ENCODE results near the gene SAMD4B. TPM values are rescaled to one million over a fixed set of nuclear protein-coding genes. Genes with fewer than 3 reads are reported as not detected.

Gene SAMD4B
- total and polyA plus RNA-seq, 9 of the 15 experiments (the other 6 are each of a cell fraction or from before 2014, with no cell fraction given) = 3.4 to 90.5 (median 38.0) TPM

- peak in 1 of 2 experiments; percentile 66; a peak in 2 of 4 replicates for TF ChIP-seq ZNF639 (CRISPR knock-in tag; conservative IDR thresholded peaks at IDR 0.05 in 1 of 2, IDR thresholded peaks at IDR 0.05 in 1 of 2)
- TF ChIP-seq MAFF (IDR thresholded peaks at IDR 0.05; ENCODE audit: low read length) = 0 out of 2 replicates have a peak, but pooled peaks have one; percentile 9
- no peak for TF ChIP-seq TCFL5 (CRISPR knock-in tag; conservative IDR thresholded peaks at IDR 0.05)
- TF ChIP-seq ZNF263 (CRISPR knock-in tag; IDR thresholded peaks at IDR 0.05; ENCODE audit: borderline replicate concordance) = no peak
- no peak for TF ChIP-seq HNRNPL (IDR thresholded peaks at IDR 0.05; ENCODE audit: low read depth, low read length)
- TF ChIP-seq MYC (IDR thresholded peaks at IDR 0.05; ENCODE audit: low read depth, low read length) = peak; percentile 95
- TF ChIP-seq MYC (CRISPR knock-in tag; IDR thresholded peaks at IDR 0.05; ENCODE audit: borderline replicate concordance, low read depth) = peak; percentile 84; the same call in 1 of the 2 replicates
- TF ChIP-seq ZNF24 (IDR thresholded peaks at IDR 0.05) = 0 out of 2 replicates have a peak, but pooled peaks have one; percentile 38
- peak; percentile 68 for TF ChIP-seq POLR2B (IDR thresholded peaks at IDR 0.05; ENCODE audit: low read depth, partially characterized antibody)
- peak; percentile 94 for TF ChIP-seq MTA3 (IDR thresholded peaks at IDR 0.05; ENCODE audit: borderline replicate concordance)
- TF ChIP-seq GABPB2 (CRISPR knock-in tag; conservative IDR thresholded peaks at IDR 0.05) = no peak
- TF ChIP-seq EZH2 (IDR thresholded peaks at IDR 0.05; ENCODE audit: borderline replicate concordance, low read depth, low read length) = no peak
- peak; percentile 3 for TF ChIP-seq FOS (IDR thresholded peaks at IDR 0.05; ENCODE audit: extremely low read depth, insufficient read length)
- no peak for TF ChIP-seq TBL1XR1 (IDR thresholded peaks at IDR 0.05; ENCODE audit: low read length in 2 of 2)
- TF ChIP-seq DMBX1 (CRISPR knock-in tag; IDR thresholded peaks at IDR 0.05; ENCODE audit: borderline replicate concordance) = peak; percentile 59; the same call in 1 of the 2 replicates
- TF ChIP-seq JUNB (CRISPR knock-in tag; conservative IDR thresholded peaks at IDR 0.05) = no peak
- TF ChIP-seq USF1 (CRISPR knock-in tag; IDR thresholded peaks at IDR 0.05) = peak; percentile 51
- 0 out of 2 replicates have a peak, but pooled peaks have one; percentile 10 for TF ChIP-seq HES1 (IDR thresholded peaks at IDR 0.05; ENCODE audit: low read depth)
Observed at GRCh38 chr19:39430675-39431593, 88.7 kb downstream of the SAMD4B start (continued).

Data from K562 (cell line).